Measurements from ENCODE around the gene MAST2. TPM values are rescaled to one million over a fixed set of nuclear protein-coding genes. Genes with fewer than 3 reads are reported as not detected.
"Not testable (repeated sequence)": the region's sequence is repeated elsewhere in the genome, so short reads cannot be mapped to it uniquely, and the experiment has no call there.

MAST2 gene
- total RNA-seq, 1 experiment from 2014 or later = 77.0 TPM

GRCh38 chr1:45960930-45961715 lies 157.7 kb downstream of the MAST2 start:
- no peaks in the 10 kb centered on the region for H3K9me3 ChIP-seq (ENCODE audit: control insufficient read depth, insufficient read depth, low read depth, low read length)
- H3K4me1 ChIP-seq (ENCODE audit: control insufficient read depth, insufficient read depth, low read length) = no peaks in the 10 kb centered on the region
- no peak overlapping the region for H3K27ac ChIP-seq (ENCODE audit: low read length)
- DNase-seq (ENCODE audit: low read depth, low spot score) (no peak), ATAC-seq (no peak)
- H3K27me3 ChIP-seq (ENCODE audit: control insufficient read depth, insufficient read depth, low read length) = no peaks in the 10 kb centered on the region
- CTCF ChIA-PET = no interaction called here
- intact Hi-C loops (cut with micrococcal nuclease; ENCODE audit: unreplicated experiment) = no loop called here
- in situ Hi-C loops (cut with HindIII; ENCODE audit: low pct_unique_long_range_greater_than_20kb, low sequenced_read_pairs) = no loop called here
- no peaks in the 10 kb centered on the region for H3K36me3 ChIP-seq (ENCODE audit: control insufficient read depth, insufficient read depth, low read length)
- no peak overlapping the region for H3K4me3 ChIP-seq (ENCODE audit: low read depth in 2 of 2, low read length in 2 of 2)
- POLR2A ChIA-PET = no interaction called here
- BruUV-seq (replicated peaks) = no TSS peak
- TF ChIP-seq CTCF (IDR thresholded peaks at IDR 0.05) (no peak), REST (IDR thresholded peaks at IDR 0.05; ENCODE audit: insufficient read depth in 1 of 2, low read depth in 2 of 2, low read length in 1 of 2) (no peak), SIN3A (IDR thresholded peaks at IDR 0.05; ENCODE audit: borderline replicate concordance, insufficient read depth, low read depth, low read length) (no peak), POLR2AphosphoS5 (IDR thresholded peaks at IDR 0.05; ENCODE audit: low read depth, low read length) (no peak), TCF7L2 (IDR thresholded peaks at IDR 0.05; ENCODE audit: low read depth, low read length) (no peak)

GRCh38 chr1:45961936-45962335 lies 158.5 kb downstream of the MAST2 start:
- DNase-seq (ENCODE audit: low read depth, low spot score); H3K4me3 ChIP-seq (ENCODE audit: low read depth in 2 of 2, low read length in 2 of 2); H3K4me1 ChIP-seq (ENCODE audit: control insufficient read depth, insufficient read depth, low read length); POLR2A ChIA-PET; H3K36me3 ChIP-seq (ENCODE audit: control insufficient read depth, insufficient read depth, low read length); intact Hi-C loops (cut with micrococcal nuclease; ENCODE audit: unreplicated experiment); in situ Hi-C loops (cut with HindIII; ENCODE audit: low pct_unique_long_range_greater_than_20kb, low sequenced_read_pairs); H3K27ac ChIP-seq (ENCODE audit: low read length); CTCF ChIA-PET; ATAC-seq; H3K9me3 ChIP-seq (ENCODE audit: control insufficient read depth, insufficient read depth, low read depth, low read length); BruUV-seq (replicated peaks); H3K27me3 ChIP-seq (ENCODE audit: control insufficient read depth, insufficient read depth, low read length): not testable (repeated sequence)

GRCh38 chr1:45968941-45969666 lies 165.7 kb downstream of the MAST2 start:
- ATAC-seq = no peak
- H3K9me3 ChIP-seq (ENCODE audit: control insufficient read depth, insufficient read depth, low read depth, low read length) = no peaks in the 10 kb centered on the region
- H3K27me3 ChIP-seq (ENCODE audit: control insufficient read depth, insufficient read depth, low read length) = no peaks in the 10 kb centered on the region
- no peaks in the 10 kb centered on the region for H3K4me1 ChIP-seq (ENCODE audit: control insufficient read depth, insufficient read depth, low read length)
- TSS peak; percentile 8 for BruUV-seq (replicated peaks)
- no peaks in the 10 kb centered on the region for H3K36me3 ChIP-seq (ENCODE audit: control insufficient read depth, insufficient read depth, low read length)
- in situ Hi-C loops (cut with HindIII; ENCODE audit: low pct_unique_long_range_greater_than_20kb, low sequenced_read_pairs) = no loop called here
- ChIA-PET CTCF (no interaction called here), POLR2A (no interaction called here)
- H3K4me3 ChIP-seq (ENCODE audit: low read depth in 2 of 2, low read length in 2 of 2) = no peak overlapping the region
- H3K27ac ChIP-seq (ENCODE audit: low read length) = 0 out of 2 replicates have a peak overlapping the region, but pooled peaks have one; percentile 4
- intact Hi-C loops (cut with micrococcal nuclease; ENCODE audit: unreplicated experiment) = no loop called here
- no peak for DNase-seq (ENCODE audit: low read depth, low spot score)
- TF ChIP-seq TCF7L2 (IDR thresholded peaks at IDR 0.05; ENCODE audit: low read depth, low read length) (no peak), CTCF (IDR thresholded peaks at IDR 0.05) (no peak), POLR2AphosphoS5 (IDR thresholded peaks at IDR 0.05; ENCODE audit: low read depth, low read length) (no peak), SIN3A (IDR thresholded peaks at IDR 0.05; ENCODE audit: borderline replicate concordance, insufficient read depth, low read depth, low read length) (no peak), REST (IDR thresholded peaks at IDR 0.05; ENCODE audit: insufficient read depth in 1 of 2, low read depth in 2 of 2, low read length in 1 of 2) (no peak)
